ENCODE results near the gene OR5L1.

The OR5L1 gene

DNA sequence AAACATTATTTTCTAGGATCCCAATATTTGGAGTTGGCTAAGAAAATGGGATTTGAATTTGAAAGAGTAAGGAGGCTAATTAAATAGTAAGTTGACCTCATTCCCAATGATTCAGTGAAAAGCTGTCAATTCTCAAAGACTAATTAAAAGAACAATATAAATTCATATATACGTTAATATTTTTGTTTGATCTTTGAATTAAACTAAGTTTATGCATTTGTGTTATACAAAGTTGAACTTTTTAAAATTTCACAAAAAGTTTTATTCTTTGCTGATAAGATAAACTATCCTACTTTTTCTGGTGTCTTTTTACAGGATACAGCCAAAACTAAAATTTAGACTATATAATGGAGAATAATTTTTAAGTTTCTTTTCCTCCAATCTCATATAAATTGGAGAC, at the start of gene OR5L1:
Gene OR5L1 (plus strand): TSS at position 301 of the 400 bp plus-strand sequence. CDS start 100 bp downstream, outside the sequence.
- DNase-seq (ENCODE audit: low read depth), result no peak

GRCh38 chr11:55773138-55773537, 38.0 kb upstream of the OR5L1 start, which contains the start of gene OR5D13:
Gene OR5D13, plus strand, starts transcription at chr11:55773438. Its CDS starts 0 bp downstream, at chr11:55773438.
- DNase-seq (ENCODE audit: low read depth), result no peak

- no peak for DNase-seq (ENCODE audit: low read depth)
Observed at GRCh38 chr11:55791606-55792005, 19.6 kb upstream of the OR5L1 start.

DNA sequence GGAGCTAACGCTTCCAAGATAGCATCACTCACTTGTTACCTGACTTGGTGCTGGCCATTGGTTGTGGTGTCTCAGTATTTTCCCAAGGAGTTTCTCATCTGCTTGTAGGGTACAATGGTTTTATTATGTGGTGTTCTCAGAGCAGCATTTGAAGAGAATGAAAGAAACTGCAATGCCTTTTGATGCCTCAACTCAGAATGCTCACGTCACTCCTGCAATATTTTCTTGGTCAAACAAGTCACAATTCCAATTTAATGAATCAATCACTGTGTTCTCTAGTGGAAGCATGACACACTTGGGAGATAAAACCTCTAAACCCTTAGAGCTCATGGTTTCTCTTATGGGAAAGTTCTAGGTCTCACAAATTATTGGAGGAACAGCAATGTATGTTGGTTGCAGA, 17.8 kb upstream of the OR5L1 start:
- DNase-seq (ENCODE audit: low read depth), result no peak

- DNase-seq (ENCODE audit: low read depth), result no peak
Observed at GRCh38 chr11:55795256-55795655, 15.9 kb upstream of the OR5L1 start, which contains the start of gene OR5D14. Gene OR5D14, plus strand, starts transcription at chr11:55795556. Its CDS starts 0 bp downstream, at chr11:55795556.

DNA sequence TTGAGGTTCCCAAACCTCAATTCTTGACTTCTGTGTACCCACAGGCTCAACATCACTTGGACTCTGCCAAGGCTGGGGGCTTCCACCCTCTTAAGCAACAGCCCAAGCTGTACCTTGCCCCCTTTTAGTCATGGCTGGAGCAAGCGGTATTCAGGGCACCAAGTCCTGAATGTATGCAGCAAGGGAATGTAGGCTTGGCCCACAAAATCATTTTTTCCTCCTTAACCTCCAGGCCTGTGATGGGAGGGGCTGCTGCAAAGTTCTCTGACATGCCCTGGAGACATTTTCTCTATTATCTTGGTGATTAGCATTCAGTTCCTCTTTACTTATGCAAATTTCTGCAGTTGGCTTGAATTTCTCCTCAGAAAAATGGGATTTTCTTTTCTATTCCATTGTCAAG, 4.9 kb upstream of the OR5L1 start:
- no peak for DNase-seq (ENCODE audit: low read depth)

- no peak for DNase-seq (ENCODE audit: low read depth)
Observed at GRCh38 chr11:55819330-55819729, 8.2 kb downstream of the OR5L1 start, which contains the start of gene OR5D18. Gene OR5D18, plus strand, starts transcription at chr11:55819630. Its CDS starts 0 bp downstream, at chr11:55819630.

- DNase-seq (ENCODE audit: low read depth), result no peak
Observed at GRCh38 chr11:55826919-55827318, 15.8 kb downstream of the OR5L1 start, which contains the start of gene OR5L2. Gene OR5L2, plus strand, starts transcription at chr11:55827219. Its CDS starts 0 bp downstream, at chr11:55827219.

DNA sequence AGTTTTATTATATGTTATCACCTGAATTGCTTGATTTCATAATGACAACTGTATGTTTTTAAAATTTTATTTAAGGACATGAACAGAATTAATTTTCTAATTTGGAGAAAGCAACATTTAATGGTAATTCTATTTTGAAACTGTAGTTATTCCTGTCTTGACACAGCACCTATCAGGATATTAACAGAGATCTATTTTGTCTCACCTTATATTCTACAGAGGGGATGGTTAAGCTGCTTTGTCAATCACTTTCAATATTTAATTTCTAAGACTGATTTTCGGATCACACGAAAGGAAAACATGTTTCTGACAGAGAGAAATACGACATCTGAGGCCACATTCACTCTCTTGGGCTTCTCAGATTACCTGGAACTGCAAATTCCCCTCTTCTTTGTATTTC, 27.3 kb downstream of the OR5L1 start, which contains the start of gene OR5D16:
Gene OR5D16 (plus strand): TSS at position 301 of the 400 bp plus-strand sequence. CDS start 0 bp downstream, at position 301.
- no peak for DNase-seq (ENCODE audit: low read depth)

GRCh38 chr11:55847453-55847852, 36.3 kb downstream of the OR5L1 start:
- DNase-seq (ENCODE audit: low read depth), result no peak

DNA sequence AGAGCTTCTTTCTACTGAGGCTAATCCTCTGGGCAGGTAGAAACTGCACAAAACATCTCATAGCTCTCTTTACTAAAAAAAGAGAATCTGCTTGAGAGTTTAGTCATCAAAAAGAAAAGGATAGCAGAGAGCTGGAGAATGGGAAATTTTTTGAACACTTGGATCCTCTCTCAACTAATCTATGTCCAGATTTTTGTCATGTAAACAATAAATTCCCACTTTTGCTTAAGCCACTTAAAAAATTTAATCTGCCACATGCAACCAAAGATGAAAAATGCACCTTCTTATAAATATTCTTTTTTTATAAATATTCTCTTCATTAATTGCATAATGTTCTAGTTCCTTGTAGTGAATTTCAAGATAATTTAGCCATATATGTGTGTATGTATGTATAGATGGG, 37.9 kb downstream of the OR5L1 start:
- DNase-seq (ENCODE audit: low read depth), result no peak

- no peak for DNase-seq (ENCODE audit: low read depth)
Observed at GRCh38 chr11:55852141-55852540, 41.0 kb downstream of the OR5L1 start.

- no peak for DNase-seq (ENCODE audit: low read depth)
Observed at GRCh38 chr11:55854704-55855103, 43.5 kb downstream of the OR5L1 start.

Measured in stromal cell of bone marrow (primary cell).